ENCODE results near the gene TBC1D10A. TPM values are rescaled to one million over a fixed set of nuclear protein-coding genes. Genes with fewer than 3 reads are reported as not detected.
A peak's percentile ranks its signal among the peaks of the same experiment; 100 is the strongest.

TBC1D10A gene
- polyA plus RNA-seq, 1 of the 3 experiments (the other 2 are of a cell fraction), result 15.3 TPM

DNA sequence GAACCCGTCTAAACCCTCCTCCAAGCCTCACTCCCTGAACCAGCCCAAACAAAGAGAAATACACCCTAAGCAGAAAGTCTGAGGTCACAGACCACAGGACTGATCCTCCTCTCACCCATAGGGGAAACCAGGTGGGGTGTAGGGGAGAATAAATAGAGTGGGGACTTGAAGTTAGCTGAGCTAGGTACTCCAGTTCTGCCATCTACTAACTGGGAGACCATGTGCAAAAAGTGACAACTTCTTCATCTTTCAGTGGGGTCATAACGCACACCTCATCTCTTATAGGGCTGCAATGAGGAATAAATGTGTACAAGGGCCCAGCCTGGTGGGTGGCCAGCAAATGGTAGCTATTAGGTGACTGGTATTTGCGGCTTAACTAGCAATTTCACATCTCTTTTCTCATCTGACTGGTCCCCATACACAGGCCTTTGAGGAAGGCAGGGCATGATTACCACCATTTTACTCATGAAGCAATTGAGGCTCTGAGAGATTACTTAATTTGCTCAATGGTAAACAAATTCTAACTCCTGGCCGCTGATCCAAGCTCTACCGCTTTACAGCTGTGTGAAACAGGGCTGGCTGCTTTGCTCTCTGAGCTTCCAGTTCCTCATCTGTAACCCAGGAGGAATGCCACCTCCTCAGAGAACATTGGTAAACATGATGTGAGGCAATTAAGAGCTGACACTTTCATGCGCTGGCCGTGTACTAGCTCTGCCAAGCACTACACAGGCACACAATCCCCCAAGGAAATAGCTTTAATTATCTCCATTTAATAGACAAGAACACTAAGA is 16.6 kb downstream of the TBC1D10A start:
- no peaks in the 10 kb centered on the region for H3K27me3 ChIP-seq (ENCODE audit: insufficient read depth)
- H3K9me2 ChIP-seq, result no peaks in the 10 kb centered on the region
- peaks cover 25% of the 10 kb centered on the region for H3F3A ChIP-seq (replicated peaks; ENCODE audit: insufficient read depth)
- H2AFZ ChIP-seq (ENCODE audit: low read depth), result no peak overlapping the region
- no peaks in the 10 kb centered on the region for H3K36me3 ChIP-seq (replicated peaks in 1 of 2; ENCODE audit: control insufficient read depth in 1 of 2, insufficient read depth in 2 of 2, low read length in 1 of 2)
- H3K79me2 ChIP-seq (ENCODE audit: insufficient read depth), result peaks cover 77% of the 10 kb centered on the region
- H3K4me1 ChIP-seq (ENCODE audit: control insufficient read depth in 1 of 2, insufficient read depth in 2 of 2, low read depth in 1 of 2, low read length in 1 of 2), result peaks cover 26 to 41% of the 10 kb centered on the region in 2 experiments; a peak in 3 of 4 replicates
- peaks cover 68% of the 10 kb centered on the region for H4K20me1 ChIP-seq (ENCODE audit: insufficient read depth)
- H3K9me3 ChIP-seq, result no peaks in the 10 kb centered on the region
- no peak for DNase-seq
- TF ChIP-seq RFX5 (IDR thresholded peaks at IDR 0.05; ENCODE audit: low read length) (no peak), MXI1 (IDR thresholded peaks at IDR 0.05; ENCODE audit: low read depth, low read length) (no peak), FOXJ3 (CRISPR knock-in tag; IDR thresholded peaks at IDR 0.05) (no peak)
- ChIA-PET CTCF (interaction anchor here (1.5 to 1.8 kb wide), 2 partner anchors 22 to 77 kb away, joined by 4 read pairs; no protein-coding TSS in a partner anchor), POLR2A (no interaction called here)
- H3K27ac ChIP-seq (ENCODE audit: low read depth in 2 of 2, low read length in 1 of 2), result no peak overlapping the region
- peak overlapping the region; percentile 73; the same call in 1 of the 2 replicates for H3K4me2 ChIP-seq
- 100% methylated on average over 6 of the region's 7 CpGs for WGBS (ENCODE audit: low lambda C conversion rate)
- H3K9ac ChIP-seq, result no peak overlapping the region
- H3K4me3 ChIP-seq (ENCODE audit: low read depth in 2 of 2, low read length in 1 of 2), result no peak overlapping the region

DNA sequence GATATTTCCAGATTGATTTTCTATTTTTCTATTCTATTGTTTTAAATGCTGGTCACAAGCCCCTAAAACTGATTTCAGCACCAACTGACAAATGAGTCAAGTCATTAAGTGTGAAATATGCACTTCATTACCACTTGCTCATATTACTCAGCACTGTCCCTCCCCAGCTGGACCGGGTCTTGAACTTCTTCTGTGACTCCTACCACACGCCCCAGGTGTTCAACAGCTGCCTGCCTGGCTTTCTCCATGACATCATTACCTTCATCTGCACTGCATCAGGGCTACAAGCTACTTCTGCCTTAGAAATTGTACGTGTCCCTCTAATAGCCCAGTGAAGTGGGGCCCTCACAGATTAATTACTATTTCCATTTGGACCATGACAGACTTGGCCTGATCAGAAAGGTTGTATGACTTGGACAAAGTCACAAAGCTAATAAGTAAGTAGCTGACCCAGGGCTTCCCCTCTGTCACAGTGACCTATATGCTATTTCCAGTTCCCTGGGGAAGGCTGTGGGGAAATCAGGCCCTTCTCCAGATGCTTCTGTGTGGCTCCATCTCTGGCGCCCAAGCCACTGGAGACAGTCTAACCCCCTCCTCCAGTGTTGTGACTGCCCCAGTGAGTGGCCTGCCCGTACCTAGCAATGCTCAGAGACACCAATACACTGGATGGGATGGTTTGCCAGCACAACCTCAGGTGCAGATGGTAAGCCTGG is 18.1 kb downstream of the TBC1D10A start:
- H3K9ac ChIP-seq, result no peak overlapping the region
- H3K27me3 ChIP-seq (ENCODE audit: insufficient read depth), result no peaks in the 10 kb centered on the region
- no peaks in the 10 kb centered on the region for H3K9me3 ChIP-seq
- no peak for DNase-seq
- H3F3A ChIP-seq (replicated peaks; ENCODE audit: insufficient read depth), result peaks cover 16% of the 10 kb centered on the region
- H3K4me3 ChIP-seq (ENCODE audit: low read depth in 2 of 2, low read length in 1 of 2), result no peak overlapping the region
- no peaks in the 10 kb centered on the region for H3K36me3 ChIP-seq (replicated peaks in 1 of 2; ENCODE audit: control insufficient read depth in 1 of 2, insufficient read depth in 2 of 2, low read length in 1 of 2)
- TF ChIP-seq RAD21 (IDR thresholded peaks at IDR 0.05; ENCODE audit: low read length), result no peak
- no peak for TF ChIP-seq TCF12 (IDR thresholded peaks at IDR 0.05)
- no peak for TF ChIP-seq SMC3 (IDR thresholded peaks at IDR 0.05; ENCODE audit: low read depth, low read length)
- no peak for TF ChIP-seq NFIC (IDR thresholded peaks at IDR 0.05; ENCODE audit: borderline replicate concordance)
- TF ChIP-seq NRF1 (IDR thresholded peaks at IDR 0.05; ENCODE audit: low read depth, low read length), result no peak
- peaks cover 24 to 31% of the 10 kb centered on the region in 2 experiments; a peak in 3 of 4 replicates for H3K4me1 ChIP-seq (ENCODE audit: control insufficient read depth in 1 of 2, insufficient read depth in 2 of 2, low read depth in 1 of 2, low read length in 1 of 2)
- H2AFZ ChIP-seq (ENCODE audit: low read depth), result no peak overlapping the region
- H4K20me1 ChIP-seq (ENCODE audit: insufficient read depth), result peaks cover 53% of the 10 kb centered on the region
- H3K79me2 ChIP-seq (ENCODE audit: insufficient read depth), result peaks cover 71% of the 10 kb centered on the region
- CTCF ChIA-PET, result interaction anchor here (0.7 to 1.8 kb wide), 2 partner anchors 79 to 554 kb away, joined by 3 to 4 read pairs; no protein-coding TSS in a partner anchor
- WGBS (ENCODE audit: low lambda C conversion rate), result 89% methylated on average over 4 of the region's 5 CpGs
- no peak overlapping the region for H3K27ac ChIP-seq (ENCODE audit: low read depth in 2 of 2, low read length in 1 of 2)
- POLR2A ChIA-PET, result no interaction called here
- no peaks in the 10 kb centered on the region for H3K9me2 ChIP-seq
- H3K4me2 ChIP-seq, result no peak overlapping the region

DNA sequence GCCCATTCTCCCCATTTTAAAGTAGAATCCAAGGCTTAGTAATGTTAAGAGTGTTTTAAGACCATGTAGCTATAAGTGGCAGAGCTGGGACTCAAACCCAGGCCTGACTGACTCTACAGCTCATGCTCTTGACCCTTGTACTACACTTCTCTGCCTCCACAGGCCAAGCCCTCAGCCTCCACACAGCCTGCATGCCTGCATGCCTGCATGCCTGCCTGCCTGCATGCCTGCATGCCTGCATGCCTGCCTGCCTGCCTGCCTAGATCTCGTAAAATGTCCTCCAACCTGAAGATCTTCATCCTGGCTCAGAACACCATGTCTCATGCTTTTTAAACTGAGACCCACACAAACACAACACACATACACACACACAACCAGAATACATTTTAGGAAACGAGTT is 18.6 kb downstream of the TBC1D10A start:
- POLR2A ChIA-PET, result no interaction called here
- Histone ChIP-seq H3K9me2 (no peaks in the 10 kb centered on the region), H3K36me3 (replicated peaks in 1 of 2; ENCODE audit: control insufficient read depth in 1 of 2, insufficient read depth in 2 of 2, low read length in 1 of 2) (no peaks in the 10 kb centered on the region), H3K27me3 (ENCODE audit: insufficient read depth) (no peaks in the 10 kb centered on the region), H3K9me3 (no peaks in the 10 kb centered on the region), H3K9ac (no peak overlapping the region), H3K4me3 (ENCODE audit: low read depth in 2 of 2, low read length in 1 of 2) (no peak overlapping the region), H3K4me1 (ENCODE audit: control insufficient read depth in 1 of 2, insufficient read depth in 2 of 2, low read depth in 1 of 2, low read length in 1 of 2) (peaks cover 22 to 30% of the 10 kb centered on the region in 2 experiments; a peak in 3 of 4 replicates), H3K27ac (ENCODE audit: low read depth in 2 of 2, low read length in 1 of 2) (no peak overlapping the region), H4K20me1 (ENCODE audit: insufficient read depth) (peaks cover 52% of the 10 kb centered on the region), H3F3A (replicated peaks; ENCODE audit: insufficient read depth) (peaks cover 15% of the 10 kb centered on the region), H3K4me2 (no peak overlapping the region), H3K79me2 (ENCODE audit: insufficient read depth) (peaks cover 69% of the 10 kb centered on the region), H2AFZ (ENCODE audit: low read depth) (no peak overlapping the region)
- CTCF ChIA-PET, result no interaction called here
- WGBS (ENCODE audit: low lambda C conversion rate), result 95% methylated on average over 2 of the region's 2 CpGs
- no peak for DNase-seq
- TF ChIP-seq TCF12 (IDR thresholded peaks at IDR 0.05) (no peak), MEF2A (IDR thresholded peaks at IDR 0.05; ENCODE audit: borderline replicate concordance, low read depth) (no peak), TAF1 (IDR thresholded peaks at IDR 0.05; ENCODE audit: borderline replicate concordance, low read depth, low read length) (no peak), GABPA (IDR thresholded peaks at IDR 0.05; ENCODE audit: low read depth) (no peak), CHD2 (IDR thresholded peaks at IDR 0.05; ENCODE audit: low read length, partially characterized antibody) (no peak), TEAD4 (IDR thresholded peaks at IDR 0.05; ENCODE audit: borderline replicate concordance, insufficient read depth) (no peak)
- TF ChIP-seq, protein P1, sequence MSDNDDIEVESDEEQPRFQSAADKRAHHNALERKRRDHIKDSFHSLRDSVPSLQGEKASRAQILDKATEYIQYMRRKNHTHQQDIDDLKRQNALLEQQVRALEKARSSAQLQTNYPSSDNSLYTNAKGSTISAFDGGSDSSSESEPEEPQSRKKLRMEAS (IDR thresholded peaks at IDR 0.05; ENCODE audit: low read depth), result no peak
- TF ChIP-seq, protein P2, sequence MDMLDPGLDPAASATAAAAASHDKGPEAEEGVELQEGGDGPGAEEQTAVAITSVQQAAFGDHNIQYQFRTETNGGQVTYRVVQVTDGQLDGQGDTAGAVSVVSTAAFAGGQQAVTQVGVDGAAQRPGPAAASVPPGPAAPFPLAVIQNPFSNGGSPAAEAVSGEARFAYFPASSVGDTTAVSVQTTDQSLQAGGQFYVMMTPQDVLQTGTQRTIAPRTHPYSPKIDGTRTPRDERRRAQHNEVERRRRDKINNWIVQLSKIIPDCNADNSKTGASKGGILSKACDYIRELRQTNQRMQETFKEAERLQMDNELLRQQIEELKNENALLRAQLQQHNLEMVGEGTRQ (IDR thresholded peaks at IDR 0.05; ENCODE audit: borderline replicate concordance, low read depth, low read length), result no peak
- TF ChIP-seq, protein P3, sequence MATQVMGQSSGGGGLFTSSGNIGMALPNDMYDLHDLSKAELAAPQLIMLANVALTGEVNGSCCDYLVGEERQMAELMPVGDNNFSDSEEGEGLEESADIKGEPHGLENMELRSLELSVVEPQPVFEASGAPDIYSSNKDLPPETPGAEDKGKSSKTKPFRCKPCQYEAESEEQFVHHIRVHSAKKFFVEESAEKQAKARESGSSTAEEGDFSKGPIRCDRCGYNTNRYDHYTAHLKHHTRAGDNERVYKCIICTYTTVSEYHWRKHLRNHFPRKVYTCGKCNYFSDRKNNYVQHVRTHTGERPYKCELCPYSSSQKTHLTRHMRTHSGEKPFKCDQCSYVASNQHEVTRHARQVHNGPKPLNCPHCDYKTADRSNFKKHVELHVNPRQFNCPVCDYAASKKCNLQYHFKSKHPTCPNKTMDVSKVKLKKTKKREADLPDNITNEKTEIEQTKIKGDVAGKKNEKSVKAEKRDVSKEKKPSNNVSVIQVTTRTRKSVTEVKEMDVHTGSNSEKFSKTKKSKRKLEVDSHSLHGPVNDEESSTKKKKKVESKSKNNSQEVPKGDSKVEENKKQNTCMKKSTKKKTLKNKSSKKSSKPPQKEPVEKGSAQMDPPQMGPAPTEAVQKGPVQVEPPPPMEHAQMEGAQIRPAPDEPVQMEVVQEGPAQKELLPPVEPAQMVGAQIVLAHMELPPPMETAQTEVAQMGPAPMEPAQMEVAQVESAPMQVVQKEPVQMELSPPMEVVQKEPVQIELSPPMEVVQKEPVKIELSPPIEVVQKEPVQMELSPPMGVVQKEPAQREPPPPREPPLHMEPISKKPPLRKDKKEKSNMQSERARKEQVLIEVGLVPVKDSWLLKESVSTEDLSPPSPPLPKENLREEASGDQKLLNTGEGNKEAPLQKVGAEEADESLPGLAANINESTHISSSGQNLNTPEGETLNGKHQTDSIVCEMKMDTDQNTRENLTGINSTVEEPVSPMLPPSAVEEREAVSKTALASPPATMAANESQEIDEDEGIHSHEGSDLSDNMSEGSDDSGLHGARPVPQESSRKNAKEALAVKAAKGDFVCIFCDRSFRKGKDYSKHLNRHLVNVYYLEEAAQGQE (IDR thresholded peaks at IDR 0.05; ENCODE audit: low read depth, low read length), result no peak
